NCI-H1048 (cell line): ENCODE results near the gene TMEM131L.
"Not testable (repeated sequence)": the region's sequence is repeated elsewhere in the genome, so short reads cannot be mapped to it uniquely, and the experiment has no call there.

ENCODE experiments used
- DNase-seq: peaks from one replicate; lab custom pipeline; 2025; lab: John Stamatoyannopoulos, UW

Gene TMEM131L

DNA sequence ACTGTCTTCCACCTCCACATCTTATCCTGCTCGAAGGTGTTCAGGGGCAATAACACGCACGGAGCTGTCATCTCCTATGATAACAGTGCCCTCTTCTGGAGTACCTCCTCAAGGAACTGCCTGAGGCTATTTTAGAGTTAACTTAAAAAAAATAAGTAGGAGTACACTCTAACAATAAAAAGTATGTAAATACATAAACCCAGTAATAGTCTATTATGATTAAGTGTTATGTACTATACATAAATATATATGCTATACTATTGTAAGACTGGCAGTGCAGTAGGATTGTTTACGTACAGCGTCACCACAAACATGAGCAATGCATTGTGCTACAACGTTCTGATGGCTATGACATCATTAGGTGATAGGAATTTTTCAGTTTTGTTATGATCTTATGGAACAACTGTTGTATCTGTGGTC is 183.4 kb downstream of the TMEM131L start:
- DNase-seq: no peak

GRCh38 chr4:153651116-153651515 is 185.0 kb downstream of the TMEM131L start:
- DNase-seq: no peak

DNA sequence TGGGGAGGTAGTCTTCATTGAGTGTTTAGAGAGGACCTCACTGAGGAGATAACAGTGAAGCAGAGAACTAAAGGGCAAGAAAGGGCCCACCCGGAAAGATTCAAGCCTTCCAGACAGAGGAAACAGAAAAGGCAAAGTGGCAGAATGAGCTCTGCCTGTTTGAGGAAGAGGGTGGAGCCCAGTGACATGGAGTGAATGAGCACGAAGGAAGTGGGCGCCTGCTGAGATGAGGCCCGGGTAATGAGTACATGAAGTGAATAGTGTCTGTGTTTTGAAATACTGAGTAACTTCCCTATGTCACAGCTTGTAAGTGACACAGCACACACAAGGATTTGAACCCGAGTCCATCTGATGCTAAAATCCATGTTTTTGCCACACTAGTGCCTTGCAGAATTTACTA is 185.4 kb downstream of the TMEM131L start:
- no peak for DNase-seq

DNA sequence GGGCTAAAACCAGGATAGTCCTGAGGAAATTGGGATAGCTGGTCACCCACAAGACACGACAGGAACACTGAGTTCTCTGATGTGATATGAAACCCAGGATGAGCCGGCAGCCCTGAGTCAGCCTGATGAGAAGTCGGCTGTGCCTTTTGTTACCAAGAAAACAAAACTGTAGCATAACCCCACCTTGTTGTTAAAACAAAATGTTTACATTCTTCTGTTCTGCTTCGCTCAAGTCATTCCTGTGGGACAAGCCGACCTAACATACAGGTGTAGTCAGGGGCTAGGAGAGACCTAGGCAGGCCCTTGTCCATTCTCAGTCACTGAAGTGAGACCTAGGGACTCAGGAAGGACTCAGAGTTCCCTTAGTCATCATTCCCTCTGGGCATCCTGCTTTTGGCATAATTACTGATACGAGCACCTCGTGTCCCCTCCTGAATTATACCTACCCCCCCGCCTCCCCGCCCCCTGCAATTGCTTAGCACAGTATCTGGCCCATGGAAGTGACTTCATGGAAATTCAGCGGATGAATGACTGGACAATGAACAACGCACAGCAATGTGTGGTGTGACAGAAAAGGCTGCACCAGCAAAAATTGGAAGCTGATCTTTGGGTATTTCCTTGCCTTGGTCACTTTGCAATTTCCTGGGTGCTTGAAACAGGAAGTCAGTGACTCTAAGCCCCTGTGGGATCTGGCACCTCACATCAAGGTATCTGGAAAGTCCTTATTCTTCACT is 186.1 kb downstream of the TMEM131L start:
- no peak for DNase-seq

DNA sequence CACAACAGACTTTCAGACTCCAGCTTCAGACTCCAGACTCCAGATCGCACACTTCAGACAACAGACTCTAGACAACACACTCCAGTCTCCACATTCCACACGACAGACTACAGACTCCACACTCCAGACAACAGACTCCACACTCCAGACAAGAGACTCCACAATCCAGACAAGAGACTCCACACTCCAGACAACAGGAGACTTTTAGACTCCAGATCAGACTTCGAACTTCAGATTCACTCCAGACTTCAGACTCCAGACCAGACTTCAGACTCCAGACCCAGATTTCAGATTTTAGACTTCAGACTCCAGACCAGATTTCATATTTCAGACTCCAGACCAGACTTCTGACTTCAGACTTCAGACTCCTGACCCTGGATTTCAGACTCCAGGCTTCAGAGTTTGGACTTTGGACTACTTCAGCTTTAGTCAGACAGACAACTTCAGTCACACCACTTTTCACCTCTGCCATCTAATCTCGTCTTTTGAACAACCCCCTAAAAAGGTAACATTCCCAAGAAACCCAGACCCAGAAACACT is 188.9 kb downstream of the TMEM131L start:
- DNase-seq: no peak

DNA sequence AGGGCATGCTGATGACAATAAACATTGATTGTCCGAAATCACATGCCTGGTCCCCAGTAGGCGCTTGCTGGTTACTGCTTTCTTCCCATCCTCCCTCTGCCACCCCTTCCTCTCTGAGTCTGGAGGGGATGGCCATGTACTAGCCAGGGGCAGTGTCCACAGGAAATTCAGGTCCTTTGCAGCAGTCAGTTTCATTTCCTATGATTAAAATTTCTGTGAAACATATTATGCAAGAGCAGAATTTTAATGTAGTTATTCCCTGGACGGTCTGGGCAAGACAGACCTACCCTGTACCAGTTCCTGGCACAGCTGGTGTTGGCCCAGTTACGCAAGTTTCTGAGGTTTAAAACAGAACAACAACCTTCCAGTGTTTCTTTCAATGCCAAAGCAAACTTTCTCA is 189.8 kb downstream of the TMEM131L start:
- DNase-seq: no peak

DNA sequence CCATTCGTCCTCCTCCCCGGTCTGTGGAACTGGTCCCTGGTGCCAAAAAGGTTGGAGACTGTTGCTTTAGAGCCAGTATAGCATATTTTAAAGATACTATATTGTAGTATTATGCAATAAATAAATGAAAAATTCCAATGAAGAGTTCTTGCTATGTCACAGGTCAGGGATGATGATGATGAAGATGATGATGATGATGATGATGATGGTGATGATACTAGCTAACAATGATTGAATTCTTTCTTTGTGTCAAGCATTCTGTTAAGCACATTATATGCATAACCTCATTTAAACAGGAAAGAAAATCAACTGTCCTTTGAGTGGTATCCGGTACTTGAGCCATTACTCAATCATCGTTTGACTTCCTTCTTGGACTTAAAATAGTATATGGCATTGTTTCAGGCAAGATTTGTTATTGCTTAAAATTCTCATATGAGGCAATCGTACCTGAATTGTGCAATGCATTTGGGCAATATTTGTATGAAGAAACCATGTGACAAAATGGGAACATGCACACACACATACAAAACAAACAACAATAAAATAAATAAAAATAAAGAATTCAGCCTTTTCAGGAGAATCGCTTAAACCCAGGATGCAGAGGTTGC is 195.2 kb downstream of the TMEM131L start:
- no peak for DNase-seq

- no peak for DNase-seq
Observed at GRCh38 chr4:153661908-153662307, 195.7 kb downstream of the TMEM131L start.

DNA sequence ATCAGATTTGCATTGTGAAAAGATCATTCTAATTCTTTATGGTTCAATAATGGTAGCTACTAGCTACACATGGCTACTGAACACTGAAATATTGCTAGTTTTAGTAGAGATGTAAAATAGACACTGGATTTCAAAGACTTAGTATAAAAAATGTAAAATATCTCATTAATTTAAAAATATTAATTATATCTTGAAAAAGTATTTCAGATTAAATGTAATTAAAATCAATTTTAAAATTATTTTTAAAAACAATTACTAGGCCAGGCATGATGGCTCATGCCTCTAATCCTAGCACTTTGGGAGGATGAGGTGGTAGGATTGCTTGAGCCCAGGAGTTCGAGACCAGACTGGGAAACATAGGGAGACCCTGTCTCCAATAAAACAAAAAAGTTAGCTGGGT is 197.5 kb downstream of the TMEM131L start:
- DNase-seq: no peak

- not testable (repeated sequence) for DNase-seq
Observed at GRCh38 chr4:153666505-153666904, 200.3 kb downstream of the TMEM131L start.

GRCh38 chr4:153668647-153669046 is 202.5 kb downstream of the TMEM131L start:
- DNase-seq: no peak

DNA sequence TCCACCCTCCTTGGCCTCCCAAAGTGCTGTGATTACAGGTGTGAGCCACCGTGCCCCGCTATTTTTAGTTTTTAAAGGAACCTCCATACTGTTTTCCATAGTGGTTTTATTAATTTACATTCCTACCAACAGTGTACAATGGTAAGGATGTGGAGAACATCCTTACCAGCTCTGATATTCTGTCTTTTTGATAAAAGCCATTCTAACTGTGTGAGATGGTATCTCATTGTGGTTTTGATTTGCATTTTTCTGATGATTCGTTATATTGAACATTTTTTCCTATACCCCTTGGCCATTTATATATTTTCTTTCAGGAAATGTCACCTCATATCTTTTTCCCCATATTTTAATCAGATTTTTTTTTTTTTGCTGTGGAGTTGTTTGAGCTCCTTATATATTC is 203.7 kb downstream of the TMEM131L start:
- no peak for DNase-seq

DNA sequence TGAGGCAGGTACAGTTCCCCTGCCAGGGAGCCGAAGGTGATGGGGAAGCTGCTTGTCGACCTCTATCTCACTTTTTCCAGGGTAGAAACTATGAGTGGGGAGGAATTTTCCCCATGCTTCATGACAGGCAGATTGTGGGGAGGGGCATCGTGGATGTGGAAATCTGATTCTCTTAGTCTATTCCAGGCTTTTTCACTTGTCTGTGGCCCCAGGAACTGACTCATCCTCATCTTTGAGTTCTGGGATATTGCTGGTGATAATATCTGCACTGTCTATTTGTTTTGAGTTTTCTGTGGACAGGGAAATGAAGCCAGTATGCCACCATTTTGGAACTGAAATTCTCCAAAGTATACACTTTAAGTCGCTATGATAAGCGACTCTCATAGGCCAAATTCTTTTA is 210.3 kb downstream of the TMEM131L start:
- no peak for DNase-seq

DNA sequence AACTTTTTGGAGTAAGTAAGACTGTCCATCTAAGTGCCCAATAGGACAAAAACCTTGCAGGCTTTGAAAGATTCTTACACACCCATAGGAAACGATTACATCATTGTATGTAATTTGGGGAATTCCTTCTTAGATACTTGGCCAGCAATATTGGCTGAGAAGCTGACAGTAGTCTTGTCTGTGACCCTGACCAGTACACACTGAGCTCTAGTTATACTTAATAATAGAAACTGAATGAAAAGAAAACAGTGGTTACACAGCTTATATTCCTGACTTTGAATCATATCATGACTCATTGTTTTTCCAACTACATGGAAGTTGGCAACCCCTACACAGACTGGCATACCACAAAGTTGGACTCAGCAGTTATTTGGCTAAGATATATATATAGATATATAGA is 210.8 kb downstream of the TMEM131L start:
- DNase-seq: no peak

DNA sequence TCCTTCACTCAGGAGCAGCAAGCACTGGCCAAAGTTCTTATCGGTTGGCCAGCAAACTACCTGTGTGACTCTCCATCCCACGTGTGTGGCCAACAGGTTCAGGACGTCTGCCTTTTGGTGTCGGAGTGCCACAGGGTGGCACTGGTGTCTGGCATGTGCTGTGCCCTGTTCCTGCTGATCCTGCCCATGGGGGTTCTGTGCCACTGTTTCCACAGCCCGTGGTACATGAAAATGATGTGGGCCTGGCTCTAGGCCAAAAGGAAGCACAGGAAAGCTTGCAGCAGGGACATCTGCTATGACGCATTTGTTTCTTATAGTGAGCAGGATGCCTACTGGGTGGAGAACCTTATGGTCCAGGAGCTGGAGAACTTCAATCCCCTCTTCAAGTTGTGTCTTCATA is 213.3 kb downstream of the TMEM131L start:
- no peak for DNase-seq

DNA sequence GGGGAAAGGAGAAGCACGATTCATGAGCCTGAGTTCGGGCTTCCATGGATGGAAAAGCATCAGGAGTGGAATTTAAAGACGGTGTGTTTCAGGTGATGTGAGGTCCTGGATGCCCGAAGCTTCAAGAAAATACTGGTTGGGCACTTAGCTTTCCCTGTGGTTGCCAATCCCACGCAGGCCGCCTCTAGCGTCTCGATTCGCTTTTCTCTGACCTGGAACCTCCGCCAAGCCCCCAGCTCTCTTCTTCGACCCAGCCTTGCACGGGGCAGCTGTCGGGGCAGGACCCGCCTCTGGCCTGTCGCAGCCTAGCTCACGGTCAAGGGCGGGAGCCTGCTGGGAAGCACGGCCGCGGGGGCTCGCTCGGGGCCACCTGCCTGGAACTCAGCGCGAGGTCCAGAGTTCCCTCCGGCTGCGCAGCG is 217.6 kb downstream of the TMEM131L start:
- no peak for DNase-seq

GRCh38 chr4:153684182-153684970 is 218.2 kb downstream of the TMEM131L start, which contains the start of gene TLR2:
TLR2 (plus strand) TSS chr4:153684280; CDS start chr4:153702908, 18,628 bp downstream.
- no peak for DNase-seq

DNA sequence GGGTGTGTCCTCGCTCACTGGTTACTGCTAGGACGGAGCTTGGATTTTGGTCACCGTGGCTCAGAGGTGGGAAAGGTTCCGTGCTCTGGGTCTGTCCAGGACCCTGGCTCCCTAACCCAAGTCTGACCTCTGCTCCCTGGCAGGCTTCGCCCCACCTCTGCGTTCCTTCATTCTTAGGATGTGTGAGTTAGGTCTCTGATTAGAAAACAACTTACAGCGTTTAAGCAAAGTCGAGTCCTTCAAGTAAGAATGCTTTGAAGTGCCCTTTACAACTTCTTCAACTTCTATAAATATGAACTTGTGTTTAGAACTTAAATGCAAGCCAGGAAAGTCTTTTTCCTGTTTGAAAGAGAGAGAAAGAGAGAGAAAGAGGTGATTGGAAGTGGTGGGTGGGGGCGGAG is 218.8 kb downstream of the TMEM131L start:
- DNase-seq: no peak
